ENCODE results near the gene LRRFIP1. TPM values are rescaled to one million over a fixed set of nuclear protein-coding genes. Genes with fewer than 3 reads are reported as not detected.

The LRRFIP1 gene
- polyA plus RNA-seq, 1 of the 3 experiments (the other 2 are of a cell fraction) = 47.3 TPM

DNA sequence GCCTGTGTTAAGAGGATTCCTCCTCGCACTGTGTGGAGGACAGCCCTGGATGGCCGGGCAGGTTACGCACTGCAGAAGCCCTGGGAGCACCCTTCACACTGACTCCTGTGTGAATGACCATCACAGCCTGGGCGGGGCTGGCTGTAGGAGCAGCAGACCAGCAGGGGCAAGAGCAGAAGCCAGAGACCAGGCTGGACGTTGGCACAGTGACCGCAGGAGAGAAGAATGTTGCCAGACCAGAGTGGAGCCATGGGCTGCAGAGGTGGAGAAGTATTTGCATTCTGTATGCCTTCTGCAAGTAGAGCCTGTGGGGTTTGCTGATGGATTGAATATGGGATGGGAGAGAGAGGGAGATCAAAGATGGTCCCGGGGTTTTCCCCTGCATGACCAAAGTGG, 23.1 kb downstream of the LRRFIP1 start:
- Histone ChIP-seq H4K20me1 (ENCODE audit: insufficient read depth) (no peaks in the 10 kb centered on the region), H3K9ac (no peak overlapping the region), H3K27me3 (ENCODE audit: insufficient read depth) (no peaks in the 10 kb centered on the region), H3K9me2 (no peaks in the 10 kb centered on the region), H3K36me3 (replicated peaks in 1 of 2; ENCODE audit: control insufficient read depth in 1 of 2, insufficient read depth in 2 of 2, low read length in 1 of 2) (peaks cover 3 to 29% of the 10 kb centered on the region in 2 experiments), H3K9me3 (no peaks in the 10 kb centered on the region), H3K4me2 (no peak overlapping the region), H3K4me1 (ENCODE audit: control insufficient read depth in 1 of 2, insufficient read depth in 2 of 2, low read depth in 1 of 2, low read length in 1 of 2) (no peaks in the 10 kb centered on the region), H3K4me3 (ENCODE audit: low read depth in 2 of 2, low read length in 1 of 2) (no peak overlapping the region), H3K27ac (ENCODE audit: low read depth in 2 of 2, low read length in 1 of 2) (no peak overlapping the region), H3K79me2 (ENCODE audit: insufficient read depth) (peaks cover 22% of the 10 kb centered on the region), H3F3A (replicated peaks; ENCODE audit: insufficient read depth) (no peaks in the 10 kb centered on the region), H2AFZ (ENCODE audit: low read depth) (no peak overlapping the region)
- 91% methylated on average over 6 of the region's 7 CpGs for WGBS (ENCODE audit: low lambda C conversion rate)
- DNase-seq = no peak
- TF ChIP-seq, protein P1, sequence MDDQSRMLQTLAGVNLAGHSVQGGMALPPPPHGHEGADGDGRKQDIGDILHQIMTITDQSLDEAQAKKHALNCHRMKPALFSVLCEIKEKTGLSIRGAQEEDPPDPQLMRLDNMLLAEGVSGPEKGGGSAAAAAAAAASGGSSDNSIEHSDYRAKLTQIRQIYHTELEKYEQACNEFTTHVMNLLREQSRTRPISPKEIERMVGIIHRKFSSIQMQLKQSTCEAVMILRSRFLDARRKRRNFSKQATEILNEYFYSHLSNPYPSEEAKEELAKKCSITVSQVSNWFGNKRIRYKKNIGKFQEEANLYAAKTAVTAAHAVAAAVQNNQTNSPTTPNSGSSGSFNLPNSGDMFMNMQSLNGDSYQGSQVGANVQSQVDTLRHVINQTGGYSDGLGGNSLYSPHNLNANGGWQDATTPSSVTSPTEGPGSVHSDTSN (IDR thresholded peaks at IDR 0.05) = no peak
- TF ChIP-seq POLR2AphosphoS5 (IDR thresholded peaks at IDR 0.05; ENCODE audit: low read depth, low read length) (no peak), ELF1 (IDR thresholded peaks at IDR 0.05) (no peak), SMC3 (IDR thresholded peaks at IDR 0.05; ENCODE audit: low read depth, low read length) (no peak), RFX5 (IDR thresholded peaks at IDR 0.05; ENCODE audit: low read length) (no peak), NFIC (IDR thresholded peaks at IDR 0.05; ENCODE audit: borderline replicate concordance) (no peak), GATA2 (CRISPR knock-in tag; IDR thresholded peaks at IDR 0.05) (no peak), FOXM1 (IDR thresholded peaks at IDR 0.05; ENCODE audit: low read depth) (no peak), YY1 (IDR thresholded peaks at IDR 0.05; ENCODE audit: low read depth) (no peak), FOSL2 (IDR thresholded peaks at IDR 0.05; ENCODE audit: borderline replicate concordance, low read depth) (no peak)
- ChIA-PET CTCF (interaction anchor here (1.1 kb wide), 1 partner anchor 124 kb away, joined by 3 read pairs; no protein-coding TSS in a partner anchor), POLR2A (no interaction called here)

DNA sequence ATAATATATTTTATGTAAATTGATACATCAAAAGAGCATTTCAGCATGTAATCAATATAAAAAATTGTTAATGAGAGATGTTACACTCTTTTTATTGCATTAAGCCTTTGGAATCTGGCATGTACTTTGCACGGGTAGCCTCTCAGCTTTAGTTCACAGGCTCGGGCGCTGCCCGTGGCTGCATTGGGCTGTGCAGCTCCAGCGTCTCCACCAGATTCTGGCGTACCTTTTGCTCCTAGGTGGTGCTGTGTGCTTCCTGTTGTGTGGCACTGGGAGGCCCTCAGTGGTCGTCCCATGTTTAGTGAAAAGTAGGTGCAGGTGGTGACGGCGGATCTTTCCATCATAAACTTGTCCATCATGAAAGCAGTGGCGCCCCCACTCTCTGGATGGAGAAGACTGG, 24.4 kb downstream of the LRRFIP1 start:
- no peak overlapping the region for H3K27ac ChIP-seq (ENCODE audit: low read depth in 2 of 2, low read length in 1 of 2)
- DNase-seq = no peak
- peaks cover 17% of the 10 kb centered on the region for H3K79me2 ChIP-seq (ENCODE audit: insufficient read depth)
- WGBS (ENCODE audit: low lambda C conversion rate) = 97% methylated on average over 10 of the region's 10 CpGs
- CTCF ChIA-PET = interaction anchor here (1.0 to 1.1 kb wide), 2 partner anchors 21 to 94 kb away, joined by 3 read pairs; no protein-coding TSS in a partner anchor
- H3K36me3 ChIP-seq (replicated peaks in 1 of 2; ENCODE audit: control insufficient read depth in 1 of 2, insufficient read depth in 2 of 2, low read length in 1 of 2) = peaks cover 0 to 22% of the 10 kb centered on the region in 2 experiments
- H3K9me3 ChIP-seq = no peaks in the 10 kb centered on the region
- H3F3A ChIP-seq (replicated peaks; ENCODE audit: insufficient read depth) = no peaks in the 10 kb centered on the region
- no peaks in the 10 kb centered on the region for H3K9me2 ChIP-seq
- no peaks in the 10 kb centered on the region for H3K4me1 ChIP-seq (ENCODE audit: control insufficient read depth in 1 of 2, insufficient read depth in 2 of 2, low read depth in 1 of 2, low read length in 1 of 2)
- H4K20me1 ChIP-seq (ENCODE audit: insufficient read depth) = no peaks in the 10 kb centered on the region
- no peak overlapping the region for H2AFZ ChIP-seq (ENCODE audit: low read depth)
- H3K4me3 ChIP-seq (ENCODE audit: low read depth in 2 of 2, low read length in 1 of 2) = no peak overlapping the region
- POLR2A ChIA-PET = no interaction called here
- no peaks in the 10 kb centered on the region for H3K27me3 ChIP-seq (ENCODE audit: insufficient read depth)
- H3K9ac ChIP-seq = no peak overlapping the region
- H3K4me2 ChIP-seq = no peak overlapping the region
- TF ChIP-seq RAD21 (IDR thresholded peaks at IDR 0.05; ENCODE audit: low read length) (no peak), POLR2AphosphoS5 (IDR thresholded peaks at IDR 0.05; ENCODE audit: low read depth, low read length) (no peak), MEF2A (IDR thresholded peaks at IDR 0.05; ENCODE audit: borderline replicate concordance, low read depth) (no peak), ELF1 (IDR thresholded peaks at IDR 0.05) (no peak), RFX5 (IDR thresholded peaks at IDR 0.05; ENCODE audit: low read length) (no peak), MXI1 (IDR thresholded peaks at IDR 0.05; ENCODE audit: low read depth, low read length) (no peak), TEAD4 (IDR thresholded peaks at IDR 0.05; ENCODE audit: borderline replicate concordance, insufficient read depth) (no peak), RXRA (IDR thresholded peaks at IDR 0.05; ENCODE audit: borderline replicate concordance, low read depth) (no peak), SIN3A (IDR thresholded peaks at IDR 0.05; ENCODE audit: borderline replicate concordance, low read depth, low read length) (no peak)
- TF ChIP-seq, protein P1 (IDR thresholded peaks at IDR 0.05) = no peak
- TF ChIP-seq, protein P2, sequence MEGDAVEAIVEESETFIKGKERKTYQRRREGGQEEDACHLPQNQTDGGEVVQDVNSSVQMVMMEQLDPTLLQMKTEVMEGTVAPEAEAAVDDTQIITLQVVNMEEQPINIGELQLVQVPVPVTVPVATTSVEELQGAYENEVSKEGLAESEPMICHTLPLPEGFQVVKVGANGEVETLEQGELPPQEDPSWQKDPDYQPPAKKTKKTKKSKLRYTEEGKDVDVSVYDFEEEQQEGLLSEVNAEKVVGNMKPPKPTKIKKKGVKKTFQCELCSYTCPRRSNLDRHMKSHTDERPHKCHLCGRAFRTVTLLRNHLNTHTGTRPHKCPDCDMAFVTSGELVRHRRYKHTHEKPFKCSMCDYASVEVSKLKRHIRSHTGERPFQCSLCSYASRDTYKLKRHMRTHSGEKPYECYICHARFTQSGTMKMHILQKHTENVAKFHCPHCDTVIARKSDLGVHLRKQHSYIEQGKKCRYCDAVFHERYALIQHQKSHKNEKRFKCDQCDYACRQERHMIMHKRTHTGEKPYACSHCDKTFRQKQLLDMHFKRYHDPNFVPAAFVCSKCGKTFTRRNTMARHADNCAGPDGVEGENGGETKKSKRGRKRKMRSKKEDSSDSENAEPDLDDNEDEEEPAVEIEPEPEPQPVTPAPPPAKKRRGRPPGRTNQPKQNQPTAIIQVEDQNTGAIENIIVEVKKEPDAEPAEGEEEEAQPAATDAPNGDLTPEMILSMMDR (IDR thresholded peaks at IDR 0.05) = no peak
- TF ChIP-seq, protein P3, sequence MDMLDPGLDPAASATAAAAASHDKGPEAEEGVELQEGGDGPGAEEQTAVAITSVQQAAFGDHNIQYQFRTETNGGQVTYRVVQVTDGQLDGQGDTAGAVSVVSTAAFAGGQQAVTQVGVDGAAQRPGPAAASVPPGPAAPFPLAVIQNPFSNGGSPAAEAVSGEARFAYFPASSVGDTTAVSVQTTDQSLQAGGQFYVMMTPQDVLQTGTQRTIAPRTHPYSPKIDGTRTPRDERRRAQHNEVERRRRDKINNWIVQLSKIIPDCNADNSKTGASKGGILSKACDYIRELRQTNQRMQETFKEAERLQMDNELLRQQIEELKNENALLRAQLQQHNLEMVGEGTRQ (IDR thresholded peaks at IDR 0.05; ENCODE audit: borderline replicate concordance, low read depth, low read length) = no peak
- TF ChIP-seq, protein P4, sequence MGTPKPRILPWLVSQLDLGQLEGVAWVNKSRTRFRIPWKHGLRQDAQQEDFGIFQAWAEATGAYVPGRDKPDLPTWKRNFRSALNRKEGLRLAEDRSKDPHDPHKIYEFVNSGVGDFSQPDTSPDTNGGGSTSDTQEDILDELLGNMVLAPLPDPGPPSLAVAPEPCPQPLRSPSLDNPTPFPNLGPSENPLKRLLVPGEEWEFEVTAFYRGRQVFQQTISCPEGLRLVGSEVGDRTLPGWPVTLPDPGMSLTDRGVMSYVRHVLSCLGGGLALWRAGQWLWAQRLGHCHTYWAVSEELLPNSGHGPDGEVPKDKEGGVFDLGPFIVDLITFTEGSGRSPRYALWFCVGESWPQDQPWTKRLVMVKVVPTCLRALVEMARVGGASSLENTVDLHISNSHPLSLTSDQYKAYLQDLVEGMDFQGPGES (IDR thresholded peaks at IDR 0.05; ENCODE audit: low read depth, low read length) = no peak
- TF ChIP-seq, protein P5, sequence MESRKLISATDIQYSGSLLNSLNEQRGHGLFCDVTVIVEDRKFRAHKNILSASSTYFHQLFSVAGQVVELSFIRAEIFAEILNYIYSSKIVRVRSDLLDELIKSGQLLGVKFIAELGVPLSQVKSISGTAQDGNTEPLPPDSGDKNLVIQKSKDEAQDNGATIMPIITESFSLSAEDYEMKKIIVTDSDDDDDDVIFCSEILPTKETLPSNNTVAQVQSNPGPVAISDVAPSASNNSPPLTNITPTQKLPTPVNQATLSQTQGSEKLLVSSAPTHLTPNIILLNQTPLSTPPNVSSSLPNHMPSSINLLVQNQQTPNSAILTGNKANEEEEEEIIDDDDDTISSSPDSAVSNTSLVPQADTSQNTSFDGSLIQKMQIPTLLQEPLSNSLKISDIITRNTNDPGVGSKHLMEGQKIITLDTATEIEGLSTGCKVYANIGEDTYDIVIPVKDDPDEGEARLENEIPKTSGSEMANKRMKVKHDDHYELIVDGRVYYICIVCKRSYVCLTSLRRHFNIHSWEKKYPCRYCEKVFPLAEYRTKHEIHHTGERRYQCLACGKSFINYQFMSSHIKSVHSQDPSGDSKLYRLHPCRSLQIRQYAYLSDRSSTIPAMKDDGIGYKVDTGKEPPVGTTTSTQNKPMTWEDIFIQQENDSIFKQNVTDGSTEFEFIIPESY (IDR thresholded peaks at IDR 0.05; ENCODE audit: borderline replicate concordance, low read depth) = no peak

All from SK-N-SH (cell line).